ENCODE results near the gene CNTNAP2. TPM values are rescaled to one million over a fixed set of nuclear protein-coding genes. Genes with fewer than 3 reads are reported as not detected.
A peak's percentile ranks its signal among the peaks of the same experiment; 100 is the strongest.

The CNTNAP2 gene
- 100 to 1,000 TPM in 1 of 2 donors, 10 to 100 TPM in 1; 41.3 to 127 TPM for total RNA-seq
- 10 to 100 TPM; 60.8 to 74.7 TPM for polyA plus RNA-seq (ENCODE audit: insufficient read length in 2 of 2)
- long read RNA-seq, donor 1, full-length matches to known transcripts: 3 of 10 reads
- long read RNA-seq, donor 1, partial matches to known transcripts: 7 of 10 reads
- long read RNA-seq, donor 1, other reads (novel, unspliced or antisense): 0 of 10 reads
- long read RNA-seq, donor 2, full-length matches to known transcripts: 3 of 3 reads
- long read RNA-seq, donor 2, partial matches to known transcripts: 0 of 3 reads
- long read RNA-seq, donor 2, other reads (novel, unspliced or antisense): 0 of 3 reads
- long read RNA-seq, donor 3, partial matches to known transcripts: 10 of 10 reads
- long read RNA-seq, donor 3, other reads (novel, unspliced or antisense): 0 of 10 reads
- long read RNA-seq, donor 4: 0 reads

- Histone ChIP-seq H3K27me3 (ENCODE audit: control insufficient read depth, insufficient read depth, low read length) (peaks cover 2% of the 10 kb centered on the region), H3K4me3 (ENCODE audit: low read depth, low read length) (peak within 1 kb of the TSS; percentile 74), H3K36me3 (ENCODE audit: control insufficient read depth, insufficient read depth, low read length) (no peaks in the 10 kb centered on the region), H3K4me1 (ENCODE audit: control insufficient read depth, insufficient read depth, low read length) (peaks cover 6% of the 10 kb centered on the region), H3K27ac (ENCODE audit: low read depth, low read length) (peak within 1 kb of the TSS; percentile 80), H3K9me3 (ENCODE audit: control insufficient read depth, insufficient read depth, low read length) (no peaks in the 10 kb centered on the region)
- under 1% methylated on average over 36 of the region's 42 CpGs for WGBS (ENCODE audit: insufficient coverage)
- peak; percentile 50 to 94 (median 68) for DNase-seq (ENCODE audit: low read depth in 4 of 6, low spot score in 6 of 6)
Measured at GRCh38 chr7:146116521-146117222, at the start of gene CNTNAP2. CNTNAP2 (plus strand) TSS chr7:146116801; CDS start chr7:146116877, 76 bp downstream.

DNA sequence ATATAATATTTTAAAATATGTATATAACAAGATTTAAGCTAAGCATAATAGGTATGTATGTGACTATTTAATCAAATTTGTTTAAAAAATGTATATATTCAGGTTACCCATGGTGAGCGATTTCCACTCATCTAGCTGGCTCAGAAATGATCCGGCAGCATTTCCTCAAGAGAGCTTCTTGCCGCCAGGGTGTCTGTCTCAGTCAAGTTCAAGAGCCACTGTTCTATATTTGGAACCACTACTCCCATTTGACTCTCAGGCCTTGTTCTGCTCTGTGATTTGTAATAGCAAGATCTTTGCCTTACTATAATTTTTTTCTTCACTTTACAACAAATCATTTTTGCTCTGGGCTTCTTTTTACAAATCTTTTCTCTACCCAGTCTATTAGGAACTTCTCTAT is 48.7 kb upstream of the CNTNAP2 start:
- Histone ChIP-seq H3K4me1 (ENCODE audit: control insufficient read depth, insufficient read depth, low read length) (no peaks in the 10 kb centered on the region), H3K4me3 (ENCODE audit: low read depth, low read length) (no peak overlapping the region), H3K36me3 (ENCODE audit: control insufficient read depth, insufficient read depth, low read length) (no peaks in the 10 kb centered on the region), H3K27me3 (ENCODE audit: control insufficient read depth, insufficient read depth, low read length) (no peaks in the 10 kb centered on the region), H3K27ac (ENCODE audit: low read depth, low read length) (no peak overlapping the region), H3K9me3 (ENCODE audit: control insufficient read depth, insufficient read depth, low read length) (no peaks in the 10 kb centered on the region)
- WGBS (ENCODE audit: insufficient coverage): no CpG with 5 or more reads among the region's 3 CpGs
- peak in 1 of 6 donors; percentile 26 for DNase-seq (ENCODE audit: low read depth in 4 of 6, low spot score in 6 of 6)

DNA sequence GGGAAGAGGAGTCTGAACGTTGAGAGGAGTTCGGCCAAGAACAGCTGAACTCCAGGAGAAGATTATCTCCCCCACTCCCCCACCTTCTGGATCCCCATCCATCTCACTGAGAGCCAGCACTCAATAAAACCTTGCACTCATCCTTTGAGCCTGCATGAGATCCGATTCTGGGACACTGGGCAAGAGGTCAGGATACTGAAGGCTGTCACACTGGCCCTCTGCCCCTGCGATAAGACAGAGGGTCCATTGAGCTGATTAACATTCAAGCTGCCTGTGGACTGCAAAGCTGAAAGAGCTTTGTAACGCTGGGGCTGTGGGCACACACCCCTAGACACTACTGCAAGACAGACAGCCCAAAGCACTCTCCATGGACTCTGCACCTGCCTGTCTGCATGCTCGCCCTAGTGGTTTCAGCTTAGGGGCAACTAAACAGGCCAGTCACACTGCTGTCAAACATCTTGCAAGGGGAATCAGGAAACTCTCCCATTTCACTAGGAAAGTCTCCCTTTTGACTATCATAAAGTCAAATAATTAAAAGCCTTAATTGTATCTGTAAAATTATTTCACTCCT is 42.3 kb upstream of the CNTNAP2 start:
- H3K27me3 ChIP-seq (ENCODE audit: control insufficient read depth, insufficient read depth, low read length): no peaks in the 10 kb centered on the region
- no peaks in the 10 kb centered on the region for H3K36me3 ChIP-seq (ENCODE audit: control insufficient read depth, insufficient read depth, low read length)
- no peak overlapping the region for H3K27ac ChIP-seq (ENCODE audit: low read depth, low read length)
- 64% methylated on average over 4 of the region's 6 CpGs for WGBS (ENCODE audit: insufficient coverage)
- H3K9me3 ChIP-seq (ENCODE audit: control insufficient read depth, insufficient read depth, low read length): no peaks in the 10 kb centered on the region
- no peak for DNase-seq (ENCODE audit: low read depth in 4 of 6, low spot score in 6 of 6)
- no peak overlapping the region for H3K4me3 ChIP-seq (ENCODE audit: low read depth, low read length)
- no peaks in the 10 kb centered on the region for H3K4me1 ChIP-seq (ENCODE audit: control insufficient read depth, insufficient read depth, low read length)

GRCh38 chr7:146076344-146076743 is 40.3 kb upstream of the CNTNAP2 start:
- no CpG with 5 or more reads among the region's 2 CpGs for WGBS (ENCODE audit: insufficient coverage)
- Histone ChIP-seq H3K9me3 (ENCODE audit: control insufficient read depth, insufficient read depth, low read length) (no peaks in the 10 kb centered on the region), H3K4me3 (ENCODE audit: low read depth, low read length) (no peak overlapping the region), H3K27ac (ENCODE audit: low read depth, low read length) (no peak overlapping the region), H3K4me1 (ENCODE audit: control insufficient read depth, insufficient read depth, low read length) (no peaks in the 10 kb centered on the region), H3K36me3 (ENCODE audit: control insufficient read depth, insufficient read depth, low read length) (no peaks in the 10 kb centered on the region), H3K27me3 (ENCODE audit: control insufficient read depth, insufficient read depth, low read length) (no peaks in the 10 kb centered on the region)
- no peak for DNase-seq (ENCODE audit: low read depth in 4 of 6, low spot score in 6 of 6)

DNA sequence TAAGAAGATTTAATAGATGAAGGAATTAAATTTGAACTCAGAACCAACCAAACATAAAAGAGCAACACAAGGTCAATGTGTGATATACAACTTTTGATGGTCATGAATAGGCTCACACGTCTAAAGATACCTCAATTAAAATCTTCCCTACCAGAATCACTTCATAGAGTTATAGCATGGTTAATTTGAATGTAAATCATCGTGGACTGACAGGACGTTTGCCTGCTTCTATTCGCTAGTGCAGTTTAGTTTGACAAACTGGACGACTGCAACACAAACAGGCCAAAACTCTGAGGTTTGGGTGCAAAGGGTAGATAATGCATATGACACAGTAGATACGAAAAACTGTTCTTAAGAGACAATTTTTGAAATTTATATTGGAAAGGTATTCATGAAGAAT is 32.5 kb upstream of the CNTNAP2 start:
- no peak for DNase-seq (ENCODE audit: low read depth in 4 of 6, low spot score in 6 of 6)
- H3K9me3 ChIP-seq (ENCODE audit: control insufficient read depth, insufficient read depth, low read length): no peaks in the 10 kb centered on the region
- no peaks in the 10 kb centered on the region for H3K27me3 ChIP-seq (ENCODE audit: control insufficient read depth, insufficient read depth, low read length)
- no peaks in the 10 kb centered on the region for H3K36me3 ChIP-seq (ENCODE audit: control insufficient read depth, insufficient read depth, low read length)
- H3K27ac ChIP-seq (ENCODE audit: low read depth, low read length): no peak overlapping the region
- no peaks in the 10 kb centered on the region for H3K4me1 ChIP-seq (ENCODE audit: control insufficient read depth, insufficient read depth, low read length)
- H3K4me3 ChIP-seq (ENCODE audit: low read depth, low read length): no peak overlapping the region
- WGBS (ENCODE audit: insufficient coverage): 87% methylated on average over 4 of the region's 6 CpGs

DNA sequence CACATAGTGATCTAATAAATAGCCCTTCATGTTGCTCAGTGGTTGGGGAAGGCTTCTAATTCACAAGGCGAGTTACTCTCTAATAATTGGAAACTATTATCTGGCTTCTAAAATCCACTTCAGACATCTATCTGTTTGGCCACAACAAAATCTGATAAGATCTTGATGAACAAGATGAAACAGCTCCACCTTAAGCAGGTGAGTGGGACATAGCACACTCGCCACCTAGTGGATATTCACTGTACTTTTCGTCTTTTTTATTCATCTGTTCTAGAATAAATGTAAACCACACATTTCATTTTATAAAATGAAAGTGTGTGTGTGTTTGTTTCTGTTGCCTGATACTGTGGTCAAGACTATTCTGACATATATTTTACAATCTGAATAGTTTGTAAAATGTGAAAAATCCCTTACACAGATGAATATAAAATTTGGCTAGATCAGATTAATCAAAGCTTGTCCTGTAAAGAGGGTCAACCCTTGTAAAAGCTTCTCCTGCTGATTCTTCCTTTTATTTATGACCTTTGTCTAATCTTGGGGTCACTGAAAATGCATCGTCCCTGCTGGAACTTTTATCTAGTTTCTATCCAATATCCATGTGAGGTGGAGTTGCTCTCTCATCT is 26.5 kb upstream of the CNTNAP2 start:
- Histone ChIP-seq H3K4me3 (ENCODE audit: low read depth, low read length) (no peak overlapping the region), H3K4me1 (ENCODE audit: control insufficient read depth, insufficient read depth, low read length) (no peaks in the 10 kb centered on the region), H3K27me3 (ENCODE audit: control insufficient read depth, insufficient read depth, low read length) (no peaks in the 10 kb centered on the region), H3K27ac (ENCODE audit: low read depth, low read length) (no peak overlapping the region), H3K9me3 (ENCODE audit: control insufficient read depth, insufficient read depth, low read length) (no peaks in the 10 kb centered on the region), H3K36me3 (ENCODE audit: control insufficient read depth, insufficient read depth, low read length) (no peaks in the 10 kb centered on the region)
- peak in 5 of 6 donors; percentile 26 to 91 (median 32) for DNase-seq (ENCODE audit: low read depth in 4 of 6, low spot score in 6 of 6)
- WGBS (ENCODE audit: insufficient coverage): no CpG with 5 or more reads among the region's 4 CpGs

GRCh38 chr7:146094356-146094755 is 22.2 kb upstream of the CNTNAP2 start:
- Histone ChIP-seq H3K4me1 (ENCODE audit: control insufficient read depth, insufficient read depth, low read length) (no peaks in the 10 kb centered on the region), H3K27me3 (ENCODE audit: control insufficient read depth, insufficient read depth, low read length) (no peaks in the 10 kb centered on the region), H3K4me3 (ENCODE audit: low read depth, low read length) (no peak overlapping the region), H3K9me3 (ENCODE audit: control insufficient read depth, insufficient read depth, low read length) (no peaks in the 10 kb centered on the region), H3K36me3 (ENCODE audit: control insufficient read depth, insufficient read depth, low read length) (no peaks in the 10 kb centered on the region), H3K27ac (ENCODE audit: low read depth, low read length) (no peak overlapping the region)
- 40% methylated on average over 1 of the region's 4 CpGs for WGBS (ENCODE audit: insufficient coverage)
- DNase-seq (ENCODE audit: low read depth in 4 of 6, low spot score in 6 of 6): no peak

DNA sequence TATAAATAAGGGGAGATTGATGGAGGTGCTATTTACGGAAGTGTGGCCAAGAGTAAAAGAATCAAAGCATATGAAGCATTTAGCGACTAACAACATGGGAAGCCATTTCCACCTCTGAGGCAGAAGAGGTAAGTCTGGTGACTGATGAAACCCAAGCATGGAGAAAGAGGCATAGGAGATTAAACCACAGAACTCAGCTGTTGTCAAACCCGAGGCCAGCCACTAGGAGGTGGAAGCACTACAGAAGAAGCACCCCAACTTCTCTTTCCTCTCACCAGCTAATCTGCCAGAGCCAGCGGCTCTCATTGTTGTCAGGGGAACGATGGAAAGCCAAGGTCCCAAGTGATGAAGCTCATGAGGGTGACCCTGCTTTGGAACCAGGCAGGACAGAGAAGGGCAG is 19.6 kb upstream of the CNTNAP2 start:
- peak in 1 of 6 donors; percentile 10 for DNase-seq (ENCODE audit: low read depth in 4 of 6, low spot score in 6 of 6)
- no peaks in the 10 kb centered on the region for H3K9me3 ChIP-seq (ENCODE audit: control insufficient read depth, insufficient read depth, low read length)
- no peak overlapping the region for H3K27ac ChIP-seq (ENCODE audit: low read depth, low read length)
- H3K4me1 ChIP-seq (ENCODE audit: control insufficient read depth, insufficient read depth, low read length): no peaks in the 10 kb centered on the region
- H3K36me3 ChIP-seq (ENCODE audit: control insufficient read depth, insufficient read depth, low read length): no peaks in the 10 kb centered on the region
- H3K4me3 ChIP-seq (ENCODE audit: low read depth, low read length): no peak overlapping the region
- 52% methylated on average over 4 of the region's 5 CpGs for WGBS (ENCODE audit: insufficient coverage)
- no peaks in the 10 kb centered on the region for H3K27me3 ChIP-seq (ENCODE audit: control insufficient read depth, insufficient read depth, low read length)

DNA sequence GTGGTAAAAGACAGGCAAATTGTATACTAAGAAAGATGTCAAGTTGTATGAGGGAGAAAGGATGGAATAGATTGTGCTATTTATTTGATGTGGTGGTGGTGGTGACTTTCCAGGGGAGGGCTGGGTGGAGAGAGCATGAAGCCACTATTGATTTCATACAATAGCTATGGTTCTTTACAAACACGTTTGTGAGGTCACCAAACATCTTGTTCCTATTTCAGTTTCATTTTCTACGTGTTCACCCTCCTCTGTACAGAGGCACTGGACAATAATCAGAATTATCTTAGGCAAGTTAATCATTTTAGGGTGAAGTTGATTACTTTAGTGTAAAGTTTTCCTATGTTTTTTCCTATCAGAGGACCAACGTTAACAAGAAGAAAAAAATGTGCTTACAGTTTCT is 10.3 kb upstream of the CNTNAP2 start:
- Histone ChIP-seq H3K9me3 (ENCODE audit: control insufficient read depth, insufficient read depth, low read length) (no peaks in the 10 kb centered on the region), H3K27me3 (ENCODE audit: control insufficient read depth, insufficient read depth, low read length) (no peaks in the 10 kb centered on the region), H3K4me1 (ENCODE audit: control insufficient read depth, insufficient read depth, low read length) (no peaks in the 10 kb centered on the region), H3K27ac (ENCODE audit: low read depth, low read length) (no peak overlapping the region), H3K4me3 (ENCODE audit: low read depth, low read length) (no peak overlapping the region), H3K36me3 (ENCODE audit: control insufficient read depth, insufficient read depth, low read length) (no peaks in the 10 kb centered on the region)
- no CpG with 5 or more reads among the region's 3 CpGs for WGBS (ENCODE audit: insufficient coverage)
- DNase-seq (ENCODE audit: low read depth in 4 of 6, low spot score in 6 of 6): no peak
